GM10248 (cell line): Measurements from ENCODE around the gene UPF2.

Experiments
- CTCF ChIA-PET: fragments of 300-600 bp; sonication (Branson Sonifier 250); formaldehyde crosslinking; extraction: SDS; loops from one replicate; lab custom pipeline; 2021; ENCODE audit warnings: antibody characterized with exemption; lab: Yijun Ruan, JAX
- POLR2A ChIA-PET: fragments of 350-650 bp; sonication (Branson Sonifier 250); formaldehyde crosslinking; extraction: SDS; loops from one replicate; lab custom pipeline; 2020; ENCODE audit warnings: antibody characterized with exemption; lab: Yijun Ruan, JAX
- DNase-seq: peaks from one replicate; pipeline ENCODE4 v3.0.0; 2012; ENCODE audit errors: extremely low spot score
- CTCF ChIP-seq: IDR thresholded peaks from 2 replicates; pipeline ENCODE4 v1.5.1; 2012; ENCODE audit warnings: mild to moderate bottlenecking, low read depth; ENCODE audit errors: extremely low read depth, missing control alignments, control extremely low read depth

Gene UPF2

GRCh38 chr10:11919271-11919670 lies 123.3 kb downstream of the UPF2 start:
- ChIA-PET CTCF (no interaction called here), POLR2A (no interaction called here)
- TF ChIP-seq CTCF: no peak
- no peak for DNase-seq

- TF ChIP-seq CTCF: no peak
- ChIA-PET POLR2A (no interaction called here), CTCF (no interaction called here)
- DNase-seq: no peak
These were observed 124.2 kb downstream of the UPF2 start for GRCh38 chr10:11918384-11918783.

GRCh38 chr10:11913079-11913641 lies 129.4 kb downstream of the UPF2 start:
- TF ChIP-seq CTCF: no peak
- DNase-seq: no peak
- ChIA-PET POLR2A (no interaction called here), CTCF (interaction anchor here (1.2 to 2.2 kb wide), 4 partner anchors 27 to 156 kb away, joined by 3 to 5 read pairs (median 4); no protein-coding TSS in a partner anchor)

- POLR2A ChIA-PET: no interaction called here
- CTCF ChIA-PET: no interaction called here
These were observed 132.5 kb downstream of the UPF2 start for GRCh38 chr10:11910102-11910501.

GRCh38 chr10:11909618-11910017 lies 133.0 kb downstream of the UPF2 start:
- TF ChIP-seq CTCF: no peak
- DNase-seq: no peak
- CTCF ChIA-PET: interaction anchor here (1.3 kb wide), 1 partner anchor 20 kb away, joined by 3 read pairs; no protein-coding TSS in a partner anchor
- POLR2A ChIA-PET: no interaction called here

More at GRCh38 chr10:11910102-11910501, 132.5 kb downstream of the UPF2 start:
- TF ChIP-seq CTCF: no peak
- DNase-seq: no peak

GRCh38 chr10:11908991-11909390 lies 133.6 kb downstream of the UPF2 start:
- no peak for TF ChIP-seq CTCF
- CTCF ChIA-PET: interaction anchor here (1.3 kb wide), 1 partner anchor 21 kb away, joined by 3 read pairs; no protein-coding TSS in a partner anchor
- POLR2A ChIA-PET: no interaction called here
- DNase-seq: no peak
